GM12875 (cell line): Measurements from ENCODE around the gene PIM3.

Source experiments
- H3K4me3 ChIP-seq: one replicate; pipeline ENCODE4 v1.5.1; 2011; ENCODE audit warnings: low read depth, low read length, control low read depth
- CTCF ChIP-seq: IDR thresholded peaks from 2 replicates; pipeline ENCODE4 v1.5.1; 2011; ENCODE audit warnings: low read depth, mild to moderate bottlenecking, control low read depth, inconsistent platforms, low read length, moderate library complexity, borderline replicate concordance; ENCODE audit not compliant: insufficient read depth

Gene PIM3

DNA sequence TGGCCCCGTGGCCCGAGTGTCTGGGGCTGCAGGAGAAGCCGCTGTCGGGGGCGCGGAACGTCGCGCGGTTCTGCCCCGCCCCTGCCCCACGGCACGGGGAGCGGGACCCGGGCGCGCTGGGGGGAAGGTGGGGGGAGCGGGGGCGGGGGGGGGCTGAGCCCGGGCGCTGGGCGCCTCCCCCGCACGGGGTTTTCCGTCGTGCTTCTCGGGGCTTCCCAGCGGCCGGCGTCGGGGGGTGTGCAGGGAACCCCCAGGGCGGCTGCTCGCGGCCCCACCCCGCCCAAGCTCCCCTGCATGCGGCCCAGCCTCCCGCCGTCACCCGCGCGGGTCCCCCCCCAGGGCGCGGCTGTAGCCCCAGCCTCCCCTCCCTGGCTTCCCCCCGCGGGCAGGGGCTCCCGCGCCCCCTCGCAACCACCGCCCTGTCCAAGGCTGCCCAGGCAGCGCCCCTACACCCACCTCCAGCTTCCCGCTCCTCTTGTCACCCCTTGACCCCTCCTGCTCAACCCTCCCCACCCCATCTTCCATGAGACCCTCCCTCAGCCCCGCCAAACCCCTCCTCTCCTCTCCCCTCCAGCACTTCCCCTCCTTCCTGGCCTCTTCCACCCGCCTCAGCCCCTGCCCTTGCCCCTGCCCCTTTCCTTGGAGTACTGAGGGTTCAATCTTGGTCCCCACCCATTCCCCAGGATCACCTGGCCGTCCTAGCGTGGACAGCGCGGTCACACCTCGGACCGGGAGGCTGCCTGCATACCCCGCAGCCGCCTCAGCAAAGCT is 50.3 kb downstream of the PIM3 start:
- peak overlapping the region; percentile 10 for H3K4me3 ChIP-seq
- TF ChIP-seq CTCF: no peak

DNA sequence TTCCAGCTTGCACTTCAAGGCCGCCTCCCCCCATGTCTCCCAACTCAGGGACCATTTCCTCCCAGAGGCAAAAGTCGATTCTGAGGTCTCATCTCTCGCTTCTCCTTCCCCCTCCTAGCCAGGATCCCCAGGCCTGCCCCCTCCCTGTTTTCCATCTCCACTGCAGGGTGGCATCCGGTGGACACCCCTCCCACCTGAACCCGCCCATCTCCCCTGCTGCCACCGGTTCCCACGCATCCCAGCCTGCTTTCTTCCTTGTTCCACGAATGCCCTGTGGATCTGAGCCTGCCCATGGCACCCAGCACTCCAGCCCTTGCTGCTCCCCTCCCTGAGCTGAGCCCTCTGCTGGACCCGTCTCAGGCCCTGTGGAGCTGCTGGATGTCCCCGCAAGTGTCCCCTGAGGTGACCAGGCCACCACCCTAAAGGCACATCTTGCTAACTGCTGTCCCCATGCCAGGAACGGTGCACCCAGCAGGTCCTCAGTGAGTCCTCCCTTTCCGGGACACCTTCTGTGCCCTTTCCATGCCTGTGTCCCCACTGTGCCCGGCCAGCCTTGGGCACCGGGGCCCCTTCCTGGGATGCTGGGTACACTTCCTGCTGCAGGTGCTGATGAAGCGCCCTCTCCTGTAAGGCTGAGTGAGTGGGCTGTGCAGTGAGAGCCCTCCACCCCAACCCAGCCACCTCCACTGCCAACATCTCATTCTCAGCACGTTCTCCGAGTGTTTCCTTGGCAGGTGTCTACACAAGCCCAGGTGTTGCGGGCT is 51.1 kb downstream of the PIM3 start:
- no peak overlapping the region for H3K4me3 ChIP-seq
- TF ChIP-seq CTCF: no peak

DNA sequence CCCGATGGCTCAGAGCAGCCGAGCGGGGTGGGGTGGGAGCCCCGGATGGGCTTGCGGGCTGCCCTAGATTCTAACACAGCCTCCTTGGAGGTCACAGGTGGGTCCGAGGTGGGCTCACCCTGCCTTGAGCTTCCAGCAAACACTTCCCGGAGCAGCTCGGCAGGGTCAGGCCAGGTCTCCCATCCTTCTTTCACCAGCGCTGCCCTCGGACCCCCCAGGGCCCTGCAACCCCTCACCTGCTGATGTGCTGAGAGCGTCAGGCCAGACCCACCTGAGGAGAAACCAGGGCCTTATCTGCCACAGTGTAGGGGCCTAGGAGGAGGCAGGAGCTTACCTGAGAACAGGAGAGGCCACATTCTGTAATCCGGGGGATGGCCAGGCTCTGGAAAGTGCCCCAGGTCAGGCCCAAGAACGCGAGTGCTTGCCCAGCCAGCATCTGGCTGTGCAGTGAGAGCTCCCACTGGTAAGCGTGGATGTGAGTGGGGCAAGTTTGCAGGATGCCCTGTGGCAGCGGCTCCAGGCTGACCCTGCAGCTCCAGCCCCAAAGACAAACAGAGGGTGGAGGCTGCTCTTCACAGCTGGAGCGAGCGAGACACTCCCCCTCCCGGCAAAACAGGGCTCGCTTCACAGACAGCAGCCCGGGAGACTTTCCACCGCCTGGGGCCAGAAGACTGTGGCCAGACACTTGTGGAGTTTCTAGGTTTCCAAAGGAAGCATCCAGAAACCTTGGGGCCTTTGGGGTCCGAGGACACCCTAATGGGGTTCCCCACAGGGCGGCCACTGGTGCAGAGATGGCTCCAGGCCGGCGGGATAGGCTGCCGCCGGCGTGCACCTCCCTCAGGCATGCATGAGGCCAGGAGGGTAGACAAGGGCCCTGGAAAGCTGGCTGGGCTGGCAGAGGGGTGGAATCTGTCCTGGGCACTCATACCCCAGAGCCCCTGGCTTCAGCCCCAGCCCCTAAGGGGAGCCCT is 51.9 kb downstream of the PIM3 start, which contains the start of gene IL17REL:
TSS of gene IL17REL (minus strand) at position 555 of the 971 bp plus-strand sequence. CDS start at position 436, 119 bp downstream.
- no peak within 1 kb of the TSS for H3K4me3 ChIP-seq
- TF ChIP-seq CTCF: no peak
